Lower lobe of right lung (tissue), 2 donors: ENCODE measurements around the gene CEP192. TPM values are rescaled to one million over a fixed set of nuclear protein-coding genes. Genes with fewer than 3 reads are reported as not detected.
"Not testable (repeated sequence)": the region's sequence is repeated elsewhere in the genome, so short reads cannot be mapped to it uniquely, and the experiment has no call there.

Experiments used
- ATAC-seq, 2 donors: fragments of 200-7000 bp; cut with Tn5 transposase; one replicate each; pipeline ENCODE4 v1.9.1; 2020 to 2022; ENCODE audit warnings: mild to moderate bottlenecking in 2 of 2, moderate library complexity in 2 of 2
- DNase-seq: peaks from one replicate; pipeline ENCODE4 v3.0.0-alpha.2; 2020
- H3K27ac ChIP-seq: fragments of 200-600 bp; one replicate; pipeline ENCODE4 v1.8.0; 2022
- H3K27me3 ChIP-seq: fragments of 200-600 bp; one replicate; pipeline ENCODE4 v1.8.0; 2022; ENCODE audit warnings: low read depth
- H3K36me3 ChIP-seq: fragments of 200-600 bp; one replicate; pipeline ENCODE4 v1.8.0; 2022; ENCODE audit warnings: mild to moderate bottlenecking
- H3K4me1 ChIP-seq: fragments of 200-600 bp; one replicate; pipeline ENCODE4 v1.8.0; 2022
- H3K4me3 ChIP-seq: fragments of 200-600 bp; one replicate; pipeline ENCODE4 v1.8.0; 2022; ENCODE audit warnings: mild to moderate bottlenecking
- H3K9me3 ChIP-seq: fragments of 200-600 bp; one replicate; pipeline ENCODE4 v1.8.0; 2022
- CTCF ChIP-seq: fragments of 200-600 bp; IDR thresholded peaks from one replicate; pipeline ENCODE4 v1.8.0; 2022; ENCODE audit warnings: antibody characterized with exemption, mild to moderate bottlenecking
- intact Hi-C: fragments of 100-400 bp; cut with DNase I; formaldehyde crosslinking; loops from one replicate; pipeline ENCODE4 v1.11.0; 2022
- total RNA-seq: library from RNA; stranded (reverse); fragmentation: NEBNext Ultra II Directional; extraction: Animal tissue kit (Norgen Biotek cat#: 25700); gene quantifications from one replicate; pipeline ENCODE4 v1.2.1, GENCODE V29; 2021
- donor health status: DM: no; HTN: yes; CAD: no; lungs with severe emphysema.

The CEP192 gene
- total RNA-seq, 1 donor from 2014 or later: 29.1 TPM

- DNase-seq (no peak), ATAC-seq (no peak)
- no peaks in the 10 kb centered on the region for H3K4me1 ChIP-seq
- TF ChIP-seq CTCF: no peak
- H3K9me3 ChIP-seq: no peaks in the 10 kb centered on the region
- no peaks in the 10 kb centered on the region for H3K27me3 ChIP-seq
- no peak overlapping the region for H3K27ac ChIP-seq
- intact Hi-C loops: no loop called here
- H3K4me3 ChIP-seq: no peak overlapping the region
- H3K36me3 ChIP-seq: peaks cover 81% of the 10 kb centered on the region
Measured at GRCh38 chr18:13096232-13096631, 105.1 kb downstream of the CEP192 start.

GRCh38 chr18:13096719-13097118 lies 105.6 kb downstream of the CEP192 start:
- ATAC-seq: no peak

DNA sequence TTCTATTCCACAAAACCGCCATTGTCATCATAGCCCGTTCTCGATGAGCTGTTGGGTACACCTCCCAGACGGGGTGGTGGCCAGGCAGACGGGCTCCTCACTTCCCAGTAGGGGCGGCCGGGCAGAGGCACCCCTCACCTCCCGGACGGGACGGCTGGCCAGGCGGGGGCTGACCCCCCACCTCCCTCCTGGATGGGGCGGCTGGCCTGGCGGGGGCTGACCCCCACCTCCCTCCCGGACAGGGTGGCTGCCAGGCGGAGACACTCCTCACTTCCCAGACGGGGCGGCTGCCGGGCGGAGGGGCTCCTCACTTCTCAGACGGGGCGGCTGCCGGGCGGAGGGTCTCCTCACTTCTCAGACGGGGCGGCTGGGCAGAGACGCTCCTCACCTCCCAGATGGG lies 106.9 kb downstream of the CEP192 start:
- H3K27me3 ChIP-seq, ATAC-seq, DNase-seq, H3K4me3 ChIP-seq, H3K9me3 ChIP-seq, H3K27ac ChIP-seq, intact Hi-C loops, H3K4me1 ChIP-seq: not testable (repeated sequence)
- peaks cover 88% of the 10 kb centered on the region for H3K36me3 ChIP-seq

More at GRCh38 chr18:13096719-13097118, 105.6 kb downstream of the CEP192 start:
- Histone ChIP-seq H3K36me3 (peaks cover 86% of the 10 kb centered on the region), H3K4me3 (no peak overlapping the region), H3K9me3 (no peaks in the 10 kb centered on the region), H3K4me1 (no peaks in the 10 kb centered on the region), H3K27ac (no peak overlapping the region), H3K27me3 (no peaks in the 10 kb centered on the region)
- TF ChIP-seq CTCF: no peak
- intact Hi-C loops: no loop called here
- no peak for DNase-seq

GRCh38 chr18:13099113-13099512 lies 108.0 kb downstream of the CEP192 start:
- no peaks in the 10 kb centered on the region for H3K9me3 ChIP-seq
- ATAC-seq (no peak), DNase-seq (no peak)
- no peak overlapping the region for H3K4me3 ChIP-seq
- intact Hi-C loops: no loop called here
- H3K27me3 ChIP-seq: no peaks in the 10 kb centered on the region
- TF ChIP-seq CTCF: no peak
- H3K36me3 ChIP-seq: peaks cover 88% of the 10 kb centered on the region
- H3K4me1 ChIP-seq: no peaks in the 10 kb centered on the region
- H3K27ac ChIP-seq: no peak overlapping the region

GRCh38 chr18:13100942-13101658 lies 109.9 kb downstream of the CEP192 start:
- Histone ChIP-seq H3K36me3 (peaks cover 88% of the 10 kb centered on the region), H3K9me3 (no peaks in the 10 kb centered on the region), H3K27ac (no peak overlapping the region), H3K4me3 (no peak overlapping the region), H3K27me3 (no peaks in the 10 kb centered on the region), H3K4me1 (no peaks in the 10 kb centered on the region)
- ATAC-seq (peak in 1 of 2 donors; percentile 23), DNase-seq (no peak)
- intact Hi-C loops: no loop called here
- no peak for TF ChIP-seq CTCF

DNA sequence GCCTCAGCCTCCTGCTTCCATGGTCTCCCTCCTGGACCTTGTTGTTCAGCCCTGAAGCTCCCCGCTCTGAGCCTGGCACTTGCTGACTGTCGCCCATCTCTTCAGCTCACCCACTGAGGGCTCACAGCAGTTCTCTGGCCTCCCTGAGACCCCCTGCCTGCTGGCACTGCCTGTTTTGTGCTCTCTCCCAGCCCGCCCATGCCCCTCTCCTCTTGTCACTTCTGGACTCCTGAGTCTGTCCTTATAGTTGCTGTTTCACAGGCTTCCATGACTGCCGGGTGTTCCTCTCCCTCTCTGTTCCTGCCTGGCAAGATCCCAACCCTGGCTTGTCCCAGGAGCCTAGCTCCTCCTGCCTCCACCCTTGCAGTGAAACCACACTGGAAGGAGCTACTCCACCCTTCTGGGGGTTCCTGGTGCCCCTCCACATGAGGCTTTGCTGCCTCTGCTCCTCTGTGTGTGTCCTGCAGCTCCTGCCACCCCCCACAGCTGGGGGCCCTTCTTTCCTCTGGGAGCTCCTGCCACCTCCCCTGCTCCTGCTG lies 110.6 kb downstream of the CEP192 start:
- Histone ChIP-seq H3K9me3 (no peaks in the 10 kb centered on the region), H3K36me3 (peaks cover 85% of the 10 kb centered on the region), H3K27me3 (no peaks in the 10 kb centered on the region), H3K4me1 (no peaks in the 10 kb centered on the region), H3K27ac (no peak overlapping the region), H3K4me3 (no peak overlapping the region)
- TF ChIP-seq CTCF: no peak
- DNase-seq: no peak
- ATAC-seq: no peak
- intact Hi-C loops: no loop called here
